Activated T-cell treated with anti-CD3 and anti-CD28 coated beads, Interleukin-2, amount 50 U/mL, for 72 hours (primary cell): ENCODE results near the gene EVC2. TPM values are rescaled to one million over a fixed set of nuclear protein-coding genes. Genes with fewer than 3 reads are reported as not detected.
A peak's percentile ranks its signal among the peaks of the same experiment; 100 is the strongest.

ENCODE experiments used
- ATAC-seq, 2 donors: fragments of 150-1000 bp; cut with Tn5 transposase; replicated peaks in 1 of 2; 2 replicates each; pipeline ENCODE4 v1.10.0; 2021; ENCODE audit warnings: moderate library complexity in 2 of 2, mild to moderate bottlenecking in 1 of 2
- DNase-seq, 2 donors: peaks; one replicate each; pipeline ENCODE4 v3.0.0; 2021 to 2022; ENCODE audit warnings: mixed read lengths in 1 of 2
- H3K27ac Mint-ChIP-seq: one replicate; pipeline ENCODE4 v1.8.0; 2022; ENCODE audit warnings: mild to moderate bottlenecking, moderate library complexity, mixed read lengths
- H3K27me3 Mint-ChIP-seq: one replicate; pipeline ENCODE4 v1.8.0; 2022; ENCODE audit warnings: low read depth, mixed read lengths
- H3K36me3 Mint-ChIP-seq, 2 donors: one replicate each; pipeline ENCODE4 v1.8.0; 2022; ENCODE audit warnings: mixed read lengths in 2 of 2, mild to moderate bottlenecking in 1 of 2; ENCODE audit not compliant: insufficient read depth in 2 of 2
- H3K4me1 Mint-ChIP-seq: one replicate; pipeline ENCODE4 v1.8.0; 2022; ENCODE audit warnings: low read depth, mixed read lengths
- H3K4me3 Mint-ChIP-seq, 2 donors: one replicate each; pipeline ENCODE4 v1.8.0; 2022; ENCODE audit warnings: mild to moderate bottlenecking in 2 of 2, mixed read lengths in 2 of 2, moderate library complexity in 2 of 2
- H3K9me3 Mint-ChIP-seq, 2 donors: one replicate each; pipeline ENCODE4 v1.8.0; 2022; ENCODE audit warnings: mixed read lengths in 2 of 2
- total RNA-seq, 2 donors: library from RNA; stranded (reverse); gene quantifications; one replicate each; pipeline ENCODE4 v1.2.3, GENCODE V29; 2022

EVC2 gene
- total RNA-seq, 2 donors from 2014 or later = 0.46 to 2.2 TPM

DNA sequence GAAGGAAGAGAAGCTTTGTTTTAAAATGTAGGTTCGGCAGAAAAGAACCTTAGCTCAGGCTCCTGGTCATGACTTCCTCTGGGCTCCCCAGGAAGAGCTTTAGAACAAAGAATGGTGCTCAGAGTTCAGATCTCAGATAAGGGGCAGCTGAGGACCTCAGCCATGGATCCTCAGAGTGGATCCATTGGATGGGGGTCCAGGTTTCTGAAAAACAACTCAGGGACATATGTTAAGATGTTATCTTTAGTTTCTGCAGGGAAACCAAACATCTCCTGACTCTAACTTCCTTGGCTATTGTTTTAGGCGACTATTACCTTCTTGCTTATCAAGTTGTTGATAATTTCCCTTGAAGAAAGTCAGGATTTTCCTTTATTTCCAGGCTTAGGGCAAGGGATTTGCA is 8.0 kb upstream of the EVC2 start:
- no peak for ATAC-seq
- Mint-ChIP-seq H3K4me1 (peaks cover 9% of the 10 kb centered on the region), H3K27me3 (peaks cover 26% of the 10 kb centered on the region), H3K27ac (no peak overlapping the region), H3K9me3 (peaks cover 5 to 9% of the 10 kb centered on the region in 2 donors), H3K4me3 (no peak overlapping the region), H3K36me3 (peaks cover 7 to 13% of the 10 kb centered on the region in 2 donors)
- DNase-seq = no peak

DNA sequence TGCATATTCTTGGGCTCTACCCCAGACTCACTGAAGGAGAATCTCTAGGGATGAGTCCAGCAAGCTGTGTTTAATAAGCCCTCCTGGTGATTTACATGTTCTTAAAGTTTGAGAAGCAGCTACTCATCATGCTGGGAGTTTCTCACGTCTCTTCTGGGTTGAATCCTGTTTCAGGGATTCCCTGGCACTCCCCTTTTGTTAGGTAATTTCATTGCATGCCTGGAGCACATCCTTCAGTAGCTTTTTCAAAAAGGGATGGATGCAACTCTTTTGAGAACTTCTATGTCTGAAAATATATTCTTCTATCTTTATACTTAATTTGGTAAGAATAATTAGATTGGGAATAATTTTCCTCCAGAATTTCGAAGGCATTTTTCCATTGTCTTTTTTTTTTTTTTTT is 7.0 kb upstream of the EVC2 start:
- H3K27ac Mint-ChIP-seq = no peak overlapping the region
- ATAC-seq (no peak), DNase-seq (no peak)
- H3K27me3 Mint-ChIP-seq = peaks cover 26% of the 10 kb centered on the region
- H3K4me1 Mint-ChIP-seq = peaks cover 15% of the 10 kb centered on the region
- H3K4me3 Mint-ChIP-seq = no peak overlapping the region
- H3K9me3 Mint-ChIP-seq = peaks cover 5 to 9% of the 10 kb centered on the region in 2 donors
- peaks cover 9 to 13% of the 10 kb centered on the region in 2 donors for H3K36me3 Mint-ChIP-seq

GRCh38 chr4:5713861-5714260 is 5.5 kb upstream of the EVC2 start:
- Mint-ChIP-seq H3K4me3 (no peak overlapping the region), H3K4me1 (peaks cover 15% of the 10 kb centered on the region), H3K27ac (no peak overlapping the region), H3K9me3 (peaks cover 5 to 9% of the 10 kb centered on the region in 2 donors), H3K27me3 (peaks cover 35% of the 10 kb centered on the region), H3K36me3 (peaks cover 9 to 13% of the 10 kb centered on the region in 2 donors)
- DNase-seq (no peak), ATAC-seq (no peak)

GRCh38 chr4:5712931-5713330 is 4.6 kb upstream of the EVC2 start:
- ATAC-seq (peak in 1 of 2 donors; percentile 1), DNase-seq (no peak)
- peaks cover 5 to 9% of the 10 kb centered on the region in 2 donors for H3K9me3 Mint-ChIP-seq
- H3K36me3 Mint-ChIP-seq = peaks cover 9 to 13% of the 10 kb centered on the region in 2 donors
- H3K4me3 Mint-ChIP-seq = peak overlapping the region in 1 of 2 donors; percentile 85
- peaks cover 15% of the 10 kb centered on the region for H3K4me1 Mint-ChIP-seq
- H3K27ac Mint-ChIP-seq = no peak overlapping the region
- peaks cover 38% of the 10 kb centered on the region for H3K27me3 Mint-ChIP-seq

DNA sequence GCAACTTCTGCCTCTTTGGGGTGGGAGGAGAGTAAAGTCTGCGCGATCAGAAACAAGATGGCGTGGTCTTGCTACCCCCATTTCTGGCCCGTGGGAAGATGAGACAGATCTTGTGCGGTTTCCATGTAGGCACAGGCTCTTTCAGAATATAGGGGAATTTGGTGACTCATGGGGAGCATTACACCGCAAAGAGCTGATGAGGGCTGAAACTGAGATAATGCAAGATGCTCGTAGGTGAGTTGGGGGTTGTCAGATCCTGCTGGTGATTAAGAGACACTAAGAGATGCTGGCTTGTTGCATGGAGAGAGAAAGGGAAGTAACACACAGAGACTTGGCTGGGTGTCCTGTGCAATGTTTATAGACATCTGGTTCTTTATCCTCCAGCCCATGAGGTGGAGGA is 4.2 kb upstream of the EVC2 start:
- Mint-ChIP-seq H3K4me3 (peak overlapping the region; percentile 1 to 85), H3K27ac (no peak overlapping the region), H3K4me1 (peaks cover 17% of the 10 kb centered on the region), H3K36me3 (peaks cover 9 to 13% of the 10 kb centered on the region in 2 donors), H3K9me3 (peaks cover 5 to 9% of the 10 kb centered on the region in 2 donors), H3K27me3 (peaks cover 41% of the 10 kb centered on the region)
- ATAC-seq = peak; percentile 64 to 67
- DNase-seq = peak; percentile 18 to 33

DNA sequence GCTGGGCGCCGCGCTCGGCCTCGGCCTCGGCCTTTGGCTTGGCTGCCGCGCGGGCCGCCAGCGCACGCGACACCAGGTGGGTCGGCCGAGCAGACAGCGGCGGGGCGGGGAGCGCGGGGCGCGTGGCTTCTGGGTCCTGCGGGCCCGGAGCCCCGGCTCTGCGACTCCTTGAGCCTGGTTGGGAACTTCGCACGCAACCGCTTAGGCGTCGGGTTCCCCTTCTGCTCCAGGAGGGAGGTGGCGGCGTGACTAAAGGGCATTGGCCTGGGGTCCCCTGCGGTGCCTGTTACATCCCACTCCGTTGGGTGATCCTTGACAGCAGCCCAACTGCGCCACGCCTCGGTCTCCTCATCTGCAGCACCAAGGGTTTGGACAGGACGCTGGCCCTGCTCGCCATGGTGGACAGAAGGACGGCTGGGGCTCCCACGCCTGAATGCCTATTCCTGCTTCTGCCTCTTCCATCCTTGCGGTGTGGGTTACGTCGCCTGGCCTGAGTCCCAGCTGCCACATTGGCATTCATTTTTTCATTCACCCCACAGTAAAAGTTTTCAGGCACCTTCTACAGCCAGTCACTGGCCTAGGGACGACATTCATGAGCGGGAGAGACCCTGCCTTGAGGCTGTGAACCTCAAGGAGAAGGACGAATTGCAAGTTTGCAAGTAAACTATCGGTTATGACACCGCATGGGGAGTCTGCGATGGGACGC is 3.3 kb upstream of the EVC2 start:
- ATAC-seq (peak in 1 of 2 donors; percentile 3), DNase-seq (peak in 1 of 2 donors; percentile 15)
- Mint-ChIP-seq H3K27me3 (peaks cover 50% of the 10 kb centered on the region), H3K36me3 (peaks cover 9 to 13% of the 10 kb centered on the region in 2 donors), H3K4me3 (peak overlapping the region; percentile 56 to 85), H3K27ac (no peak overlapping the region), H3K4me1 (peaks cover 21% of the 10 kb centered on the region), H3K9me3 (peaks cover 5 to 8% of the 10 kb centered on the region in 2 donors)

DNA sequence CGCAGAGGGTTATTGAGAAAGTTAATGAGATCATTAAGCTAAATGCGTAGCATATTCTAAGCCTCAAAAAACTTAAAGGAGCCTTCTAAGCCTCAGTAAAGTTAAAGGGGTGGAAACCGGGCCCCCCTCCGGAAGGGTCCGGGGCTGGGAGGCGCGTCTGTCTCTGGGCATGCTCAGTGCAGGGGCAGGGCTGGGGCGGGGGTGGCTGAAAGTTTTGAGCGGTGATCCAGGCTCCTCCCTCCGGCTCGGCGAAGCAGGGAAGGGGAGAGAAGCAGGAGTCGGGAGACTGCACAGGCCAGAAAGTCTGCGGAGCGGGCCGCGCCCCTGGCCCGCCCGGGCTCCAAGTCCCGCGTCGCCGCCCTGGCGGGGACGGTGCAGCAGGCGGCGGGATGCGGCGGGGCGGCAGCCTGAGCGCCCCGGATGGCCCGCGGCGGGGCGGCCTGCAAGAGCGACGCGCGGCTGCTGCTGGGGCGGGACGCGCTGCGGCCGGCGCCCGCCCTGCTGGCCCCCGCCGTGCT is 2.7 kb upstream of the EVC2 start, which contains the start of gene EVC:
Gene EVC (plus strand): TSS at position 241 of the 518 bp plus-strand sequence. CDS start 180 bp downstream, at position 421.
- Mint-ChIP-seq H3K4me1 (peaks cover 21% of the 10 kb centered on the region), H3K27ac (no peak within 1 kb of the TSS), H3K27me3 (peaks cover 50% of the 10 kb centered on the region), H3K4me3 (peak within 1 kb of the TSS; percentile 64 to 85), H3K9me3 (peaks cover 6 to 7% of the 10 kb centered on the region in 2 donors), H3K36me3 (peaks cover 9 to 11% of the 10 kb centered on the region in 2 donors)
- DNase-seq = peak in 1 of 2 donors; percentile 32
- peak; percentile 50 to 51 for ATAC-seq

DNA sequence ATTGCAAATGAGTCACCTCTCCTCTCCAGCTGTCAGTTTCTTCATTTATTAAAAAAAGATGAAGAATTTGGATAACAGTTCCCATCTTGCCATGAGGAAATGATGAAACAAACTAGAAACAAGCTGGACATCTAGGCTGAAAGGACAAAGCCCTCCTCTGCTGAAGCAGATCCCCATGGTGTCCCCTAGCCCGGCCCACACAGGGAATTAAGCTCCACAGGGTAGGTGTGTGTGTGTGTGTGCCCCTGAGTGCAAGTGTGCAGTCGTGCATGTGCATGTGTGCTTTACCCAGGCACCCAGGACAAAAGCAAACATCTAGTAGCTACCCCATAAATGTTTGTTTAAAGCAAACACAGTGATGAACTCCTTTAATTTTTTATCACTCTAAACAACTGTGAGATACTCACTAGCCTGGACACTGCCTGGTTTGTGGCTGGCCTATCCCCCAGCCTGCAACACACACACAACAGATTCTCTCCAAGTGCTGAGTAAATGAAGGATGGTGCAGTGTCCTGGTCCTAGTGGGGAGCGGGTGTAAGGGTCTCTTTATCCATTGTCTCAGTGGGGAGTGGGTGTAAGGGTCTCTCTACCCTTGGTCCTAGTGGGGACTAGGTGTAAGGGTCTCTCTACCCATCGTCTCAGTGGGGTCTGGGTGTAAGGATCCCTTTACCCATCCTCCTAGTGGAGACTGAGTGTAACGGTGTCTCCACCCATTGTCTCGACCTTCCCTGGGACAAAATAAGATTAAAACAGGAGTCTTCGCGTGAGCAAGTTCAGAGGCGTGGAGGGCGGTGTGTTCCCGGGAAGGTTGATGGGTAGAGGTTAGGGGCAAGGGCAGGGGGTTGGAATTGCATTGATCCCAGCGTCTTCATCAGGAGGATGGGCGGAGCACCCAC is 2.0 kb upstream of the EVC2 start:
- peaks cover 6 to 8% of the 10 kb centered on the region in 2 donors for H3K9me3 Mint-ChIP-seq
- no peak overlapping the region for H3K27ac Mint-ChIP-seq
- DNase-seq = no peak
- no peak for ATAC-seq
- H3K4me1 Mint-ChIP-seq = peaks cover 21% of the 10 kb centered on the region
- H3K36me3 Mint-ChIP-seq = peaks cover 9% of the 10 kb centered on the region in 2 donors
- peak overlapping the region; percentile 64 to 76 for H3K4me3 Mint-ChIP-seq
- peaks cover 50% of the 10 kb centered on the region for H3K27me3 Mint-ChIP-seq

DNA sequence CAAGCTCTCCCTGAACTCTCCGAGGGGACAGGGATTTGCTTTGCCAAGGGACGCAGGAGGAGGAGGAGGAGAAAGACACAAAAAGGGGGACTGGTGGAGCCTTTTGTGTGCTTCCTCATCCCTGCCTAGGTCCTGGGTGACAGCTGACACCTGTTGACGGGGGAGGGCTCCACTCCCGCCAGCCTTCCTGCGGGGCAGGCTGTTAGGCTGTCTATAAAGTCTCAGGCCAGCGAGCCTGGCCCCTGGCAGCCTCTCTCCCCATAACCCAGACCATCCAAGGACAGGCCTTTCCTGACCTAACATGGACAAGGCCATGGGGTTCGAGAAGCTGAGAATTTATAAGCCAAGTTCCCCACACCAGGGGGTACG is 832 bp upstream of the EVC2 start:
- DNase-seq = no peak
- Mint-ChIP-seq H3K4me3 (no peak overlapping the region), H3K4me1 (peaks cover 21% of the 10 kb centered on the region), H3K36me3 (peaks cover 4 to 6% of the 10 kb centered on the region in 2 donors), H3K27me3 (peaks cover 48% of the 10 kb centered on the region), H3K9me3 (peaks cover 3 to 6% of the 10 kb centered on the region in 2 donors), H3K27ac (no peak overlapping the region)
- no peak for ATAC-seq

- no peak for DNase-seq
- peaks cover 2 to 9% of the 10 kb centered on the region in 2 donors for H3K36me3 Mint-ChIP-seq
- peak in 1 of 2 donors; percentile 23 for ATAC-seq
- peaks cover 44% of the 10 kb centered on the region for H3K27me3 Mint-ChIP-seq
- H3K9me3 Mint-ChIP-seq = peaks cover 2 to 6% of the 10 kb centered on the region in 2 donors
- H3K4me3 Mint-ChIP-seq = peak overlapping the region; percentile 43 to 51
- no peak overlapping the region for H3K27ac Mint-ChIP-seq
- H3K4me1 Mint-ChIP-seq = peaks cover 21% of the 10 kb centered on the region
Measured at GRCh38 chr4:5707778-5708448, 446 bp downstream of the EVC2 start.

- DNase-seq (no peak), ATAC-seq (no peak)
- H3K4me1 Mint-ChIP-seq = peaks cover 20% of the 10 kb centered on the region
- H3K27me3 Mint-ChIP-seq = peaks cover 44% of the 10 kb centered on the region
- peaks cover 2 to 6% of the 10 kb centered on the region in 2 donors for H3K9me3 Mint-ChIP-seq
- H3K36me3 Mint-ChIP-seq = peaks cover 2 to 9% of the 10 kb centered on the region in 2 donors
- H3K4me3 Mint-ChIP-seq = peak overlapping the region; percentile 43 to 51
- no peak overlapping the region for H3K27ac Mint-ChIP-seq
Measured at GRCh38 chr4:5707366-5707765, 993 bp downstream of the EVC2 start.

DNA sequence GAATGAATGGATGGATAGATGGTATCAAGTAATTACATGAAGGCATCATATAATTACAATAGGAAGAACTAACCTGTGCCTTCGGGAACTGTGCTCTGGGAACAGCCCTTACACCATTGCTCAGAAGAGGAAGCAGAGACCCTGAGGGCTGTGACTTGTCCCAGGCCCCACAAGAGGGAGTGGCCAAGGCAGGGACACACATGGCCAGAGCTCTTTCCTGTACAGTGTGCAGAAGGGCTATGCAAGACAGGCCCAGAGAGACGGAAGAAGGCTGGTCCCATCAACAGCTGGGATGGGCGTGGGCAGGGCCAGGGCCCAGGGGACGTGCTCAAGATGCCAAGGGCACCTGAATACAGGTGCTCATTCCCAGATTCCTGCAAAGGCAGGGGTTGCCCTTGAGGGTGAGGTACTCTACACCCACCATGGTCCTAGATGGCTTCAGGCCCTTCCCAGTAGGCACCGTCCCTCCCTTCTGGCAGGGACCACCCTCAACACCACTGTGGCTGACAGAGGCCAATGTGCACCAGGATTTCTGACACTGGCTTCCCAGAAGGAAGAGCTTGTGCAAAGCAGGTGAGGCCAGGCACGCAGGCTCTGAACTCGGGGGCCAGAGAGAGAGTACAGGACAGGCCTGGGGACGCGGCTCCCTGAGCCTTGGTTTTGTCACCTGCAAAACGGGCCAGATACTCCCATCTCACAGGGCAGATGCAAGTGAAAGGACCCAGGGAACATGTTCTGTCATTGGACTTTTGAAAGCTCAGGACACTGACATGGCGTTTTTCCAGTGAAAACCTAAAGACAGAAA is 1.7 kb downstream of the EVC2 start:
- Mint-ChIP-seq H3K36me3 (peaks cover 2 to 8% of the 10 kb centered on the region in 2 donors), H3K9me3 (peaks cover 4 to 6% of the 10 kb centered on the region in 2 donors), H3K27ac (no peak overlapping the region), H3K4me1 (peaks cover 13% of the 10 kb centered on the region), H3K27me3 (peaks cover 43% of the 10 kb centered on the region), H3K4me3 (peak overlapping the region in 1 of 2 donors; percentile 51)
- ATAC-seq (peak; percentile 13 to 30), DNase-seq (no peak)
